HepG2 (cell line): Measurements from ENCODE around the gene ATP5MC2. TPM values are rescaled to one million over a fixed set of nuclear protein-coding genes. Genes with fewer than 3 reads are reported as not detected.

Experiments used
- ATAC-seq: fragments of 200-7000 bp; cut with Tn5 transposase; 3 replicates; pipeline ENCODE4 v1.9.1; 2020; ENCODE audit warnings: mild to moderate bottlenecking, moderate library complexity
- BruUV-seq: library from RNA; stranded (reverse); fragments of 400-500 nt; replicated peaks from 2 replicates; lab custom pipeline; 2021; lab: Mats Ljungman, UMichigan
- CTCF ChIA-PET: fragments of 300-600 bp; formaldehyde crosslinking; extraction: SDS; loops from one replicate; lab custom pipeline; 2021; ENCODE audit warnings: low total read pairs, inconsistent platforms, low intra/inter-chr PET ratio; lab: Yijun Ruan, JAX
- POLR2A ChIA-PET: fragments of 350-600 bp; sonication (Branson Sonifier 250); formaldehyde crosslinking; loops from one replicate; lab custom pipeline; 2020; ENCODE audit warnings: antibody characterized with exemption, inconsistent platforms; lab: Yijun Ruan, JAX
- DNase-seq: peaks from one replicate; pipeline ENCODE4 v3.0.0-alpha.2; 2015; ENCODE audit warnings: low spot score
- FAIRE-seq: peaks from 3 replicates; lab custom pipeline; 2011; peaks lifted over from hg19 to GRCh38; lab: Jason Lieb, UNC
- H2AFZ ChIP-seq: one replicate; pipeline ENCODE4 v1.6.1; 2011; ENCODE audit warnings: low read length, inconsistent platforms
- H3K27ac ChIP-seq: fragments of 300-600 bp; 3 replicates; pipeline ENCODE4 v1.8.0; 2011; ENCODE audit warnings: mixed run types, mild to moderate bottlenecking, mixed read lengths, low read length, inconsistent platforms; ENCODE audit not compliant: insufficient read depth; ENCODE audit errors: extremely low read length
- H3K27me3 ChIP-seq, 2 experiments: fragments of 200-600 bp in 1 of 2; 2 replicates in 1 of 2; 3 replicates in 1 of 2; pipeline versions ENCODE4 v1.6.0 to v1.8.0; 2011; ENCODE audit warnings: low read length in 2 of 2, mild to moderate bottlenecking in 2 of 2, moderate library complexity in 2 of 2, inconsistent platforms in 1 of 2; ENCODE audit not compliant: insufficient read depth in 2 of 2, control insufficient read depth in 1 of 2
- H3K36me3 ChIP-seq, 2 experiments: fragments of 200-600 bp in 1 of 2; replicated peaks in 1 of 2; 2 replicates in 1 of 2; 3 replicates in 1 of 2; pipeline versions ENCODE4 v1.5.1 to v1.8.0; 2011; ENCODE audit warnings: low read length in 2 of 2, inconsistent platforms in 1 of 2; ENCODE audit not compliant: insufficient read depth in 2 of 2, control insufficient read depth in 1 of 2
- H3K4me1 ChIP-seq: 2 replicates; pipeline ENCODE4 v1.5.1; 2012; ENCODE audit warnings: low read length, inconsistent platforms; ENCODE audit not compliant: insufficient read depth
- H3K4me2 ChIP-seq: 2 replicates; pipeline ENCODE4 v1.6.0; 2011; ENCODE audit warnings: low read depth, low read length, inconsistent platforms
- H3K4me3 ChIP-seq, 3 experiments: fragments of 200-600 bp in 1 of 3; sonication (generic), shearing (Covaris generic) in 1 of 3; replicated peaks in 1 of 3; 2 replicates each; pipeline ENCODE4 v1.5.1; 2011 to 2016; ENCODE audit warnings: low read length in 3 of 3, inconsistent platforms in 2 of 3, low read depth in 2 of 3, mild to moderate bottlenecking in 2 of 3, control low read depth in 1 of 3, mixed read lengths in 1 of 3; ENCODE audit not compliant: insufficient read depth in 1 of 3
- H3K79me2 ChIP-seq: one replicate; pipeline ENCODE4 v1.6.1; 2011; ENCODE audit warnings: low read length, inconsistent platforms; ENCODE audit not compliant: insufficient read depth
- H3K9ac ChIP-seq: 2 replicates; pipeline ENCODE4 v1.6.0; 2011; ENCODE audit warnings: mild to moderate bottlenecking, low read depth, low read length, inconsistent platforms; ENCODE audit not compliant: insufficient read depth
- H3K9me3 ChIP-seq: 2 replicates; pipeline ENCODE4 v1.5.1; 2012; ENCODE audit warnings: mild to moderate bottlenecking, low read length
- H4K20me1 ChIP-seq: 2 replicates; pipeline ENCODE4 v1.6.0; 2011; ENCODE audit warnings: inconsistent platforms, mild to moderate bottlenecking, low read length, moderate library complexity; ENCODE audit not compliant: insufficient read depth
- EP300 ChIP-seq, 3 experiments: sonication (generic) in 1 of 3; formaldehyde crosslinking in 1 of 3; IDR thresholded peaks; 2 replicates each; pipeline versions ENCODE4 v1.5.1 to v1.6.1; 2011 to 2020; ENCODE audit warnings: low read depth in 2 of 3, low read length in 2 of 3, borderline replicate concordance in 1 of 3, improper control_type of control experiment in 1 of 3, mild to moderate bottlenecking in 1 of 3, missing genetic modification reagents in 1 of 3, moderate library complexity in 1 of 3
- KLF16 ChIP-seq, 2 experiments: sonication (generic) in 1 of 2; formaldehyde crosslinking in 1 of 2; IDR thresholded peaks; 2 replicates each; pipeline versions ENCODE4 v1.6.1 to v1.8.0; 2016 to 2023; ENCODE audit warnings: missing genetic modification reagents in 2 of 2, missing compliant biosample characterization in 1 of 2
- NFE2L2 ChIP-seq: fragments of 150-350 bp; IDR thresholded peaks from 2 replicates; pipeline ENCODE4 v1.6.1; 2014; ENCODE audit warnings: low read length
- NFYB ChIP-seq: sonication (generic); formaldehyde crosslinking; IDR thresholded peaks from 2 replicates; pipeline ENCODE4 v1.4.0; 2020; ENCODE audit warnings: missing genetic modification reagents
- NFYC ChIP-seq: IDR thresholded peaks from 2 replicates; pipeline ENCODE4 v1.6.1; 2016; ENCODE audit warnings: missing genetic modification reagents, missing compliant biosample characterization
- NONO ChIP-seq, 2 experiments: fragments of 450-650 bp in 1 of 2; sonication (generic) in 1 of 2; formaldehyde crosslinking in 1 of 2; IDR thresholded peaks in 1 of 2; conservative IDR thresholded peaks in 1 of 2; 2 replicates each; pipeline versions ENCODE4 v1.6.1 to v1.8.0; 2017 to 2022; ENCODE audit warnings: mild to moderate bottlenecking in 1 of 2, missing genetic modification reagents in 1 of 2, moderate library complexity in 1 of 2
- NR2F1 ChIP-seq, 2 experiments: fragments of 450-650 bp in 1 of 2; formaldehyde crosslinking in 1 of 2; IDR thresholded peaks; 2 replicates each; pipeline versions ENCODE4 v1.5.0 to v1.6.1; 2016 to 2020; ENCODE audit warnings: mild to moderate bottlenecking in 1 of 2, missing compliant biosample characterization in 1 of 2, missing genetic modification reagents in 1 of 2, moderate library complexity in 1 of 2
- POGZ ChIP-seq: sonication (generic); formaldehyde crosslinking; IDR thresholded peaks from 2 replicates; pipeline ENCODE4 v1.4.0; 2020; ENCODE audit warnings: mild to moderate bottlenecking, missing genetic modification reagents
- RAD51 ChIP-seq: fragments of 450-650 bp; IDR thresholded peaks from 2 replicates; pipeline ENCODE4 v1.6.1; 2016; ENCODE audit warnings: borderline replicate concordance
- RFX5 ChIP-seq: IDR thresholded peaks from 2 replicates; pipeline ENCODE4 v1.6.1; 2011; ENCODE audit warnings: low read depth, low read length, improper control_type of control experiment
- RFXAP ChIP-seq: sonication (generic); formaldehyde crosslinking; IDR thresholded peaks from 2 replicates; pipeline ENCODE4 v1.4.0; 2020; ENCODE audit warnings: missing genetic modification reagents, borderline replicate concordance
- SKI ChIP-seq: fragments of 450-650 bp; IDR thresholded peaks from one replicate; pipeline ENCODE4 v1.6.1; 2018; ENCODE audit warnings: mild to moderate bottlenecking; ENCODE audit not compliant: partially characterized antibody
- WGBS: methylation state at CpG from one replicate; pipeline ENCODE4 v1.1.6; 2017; ENCODE audit warnings: low lambda C conversion rate; 5-methylcytosine and 5-hydroxymethylcytosine counted together
- in situ Hi-C: cut with HindIII; loops from 2 replicates; pipeline ENCODE4 v1.10.0; 2017; ENCODE audit warnings: low pct_unique_long_range_greater_than_20kb; ENCODE audit not compliant: extremely low pct_ligation_motif_present
- intact Hi-C: fragments of 100-400 bp; cut with micrococcal nuclease; formaldehyde crosslinking; loops from one replicate; pipeline ENCODE4 v1.10.0; 2022; ENCODE audit not compliant: unreplicated experiment
- polyA plus RNA-seq, 8 experiments: library from polyadenylated mRNA; depleted of rRNA in 3 of 8; stranded (reverse) in 7 of 8; unstranded in 1 of 8; fragments of >200 nt; fragmentation: Illumina TruSeq in 4 of 8; extraction: Trizol in 4 of 8; gene quantifications; 2 replicates each; pipeline versions ENCODE4 v1.2.1 to v1.2.3, GENCODE V29; 2011 to 2016; ENCODE audit warnings: low read depth in 4 of 8, missing spikeins in 1 of 8, mixed read lengths in 1 of 8; ENCODE audit not compliant: insufficient read depth in 1 of 8
- total RNA-seq, 5 experiments: library from RNA; depleted of rRNA; stranded (reverse); fragments of >200 nt; fragmentation: Illumina TruSeq; extraction: Trizol; gene quantifications; 2 replicates each; pipeline ENCODE4 v1.2.3, GENCODE V29; 2016; ENCODE audit warnings: low read depth in 1 of 5
- TF ChIP-seq, protein P1 (sequence below): sonication (generic); formaldehyde crosslinking; conservative IDR thresholded peaks from 2 replicates; pipeline ENCODE4 v1.8.0; 2022; ENCODE audit warnings: mild to moderate bottlenecking, moderate library complexity, missing genetic modification reagents
- TF ChIP-seq, protein P2 (sequence below): IDR thresholded peaks from 2 replicates; pipeline ENCODE4 v1.6.1; 2016; ENCODE audit warnings: control low read depth
- TF ChIP-seq, protein P3 (sequence below): sonication (generic); formaldehyde crosslinking; IDR thresholded peaks from 2 replicates; pipeline ENCODE4 v1.4.0; 2020; ENCODE audit warnings: missing genetic modification reagents, borderline replicate concordance

ATP5MC2 gene
- total and polyA plus RNA-seq, 2 of the 13 experiments (the other 11 are each of a cell fraction or from before 2014, with no cell fraction given) = 230 to 257 TPM

DNA sequence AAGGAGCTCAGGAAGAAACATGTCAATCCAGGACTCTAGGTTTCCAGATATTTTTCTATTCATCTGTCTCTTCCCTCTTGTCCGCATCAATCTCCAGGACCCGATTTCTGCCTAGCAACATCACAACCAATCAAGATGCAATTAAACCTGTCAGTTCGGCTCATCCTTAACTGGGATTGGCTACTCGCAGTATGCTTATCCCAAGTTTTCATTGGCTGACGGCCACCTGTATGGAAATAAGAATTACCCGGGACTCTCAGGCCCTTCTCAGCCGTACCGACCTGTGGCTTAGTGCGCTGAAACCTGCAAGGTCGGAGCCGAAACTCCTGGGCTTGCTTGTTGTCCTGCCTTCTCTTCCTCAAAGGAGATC is 20.4 kb upstream of the ATP5MC2 start:
- WGBS = 3% methylated on average over 11 of the region's 11 CpGs
- CTCF ChIA-PET = interaction anchor here (12.4 kb wide), 1 partner anchor 48 kb away, joined by 216 read pairs; no protein-coding TSS in a partner anchor
- intact Hi-C loops = no loop called here
- TF ChIP-seq, protein P1, sequence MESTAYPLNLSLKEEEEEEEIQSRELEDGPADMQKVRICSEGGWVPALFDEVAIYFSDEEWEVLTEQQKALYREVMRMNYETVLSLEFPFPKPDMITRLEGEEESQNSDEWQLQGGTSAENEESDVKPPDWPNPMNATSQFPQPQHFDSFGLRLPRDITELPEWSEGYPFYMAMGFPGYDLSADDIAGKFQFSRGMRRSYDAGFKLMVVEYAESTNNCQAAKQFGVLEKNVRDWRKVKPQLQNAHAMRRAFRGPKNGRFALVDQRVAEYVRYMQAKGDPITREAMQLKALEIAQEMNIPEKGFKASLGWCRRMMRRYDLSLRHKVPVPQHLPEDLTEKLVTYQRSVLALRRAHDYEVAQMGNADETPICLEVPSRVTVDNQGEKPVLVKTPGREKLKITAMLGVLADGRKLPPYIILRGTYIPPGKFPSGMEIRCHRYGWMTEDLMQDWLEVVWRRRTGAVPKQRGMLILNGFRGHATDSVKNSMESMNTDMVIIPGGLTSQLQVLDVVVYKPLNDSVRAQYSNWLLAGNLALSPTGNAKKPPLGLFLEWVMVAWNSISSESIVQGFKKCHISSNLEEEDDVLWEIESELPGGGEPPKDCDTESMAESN (CRISPR knock-in tag) = no peak
- TF ChIP-seq NONO (IDR thresholded peaks at IDR 0.05) (no peak), NONO (CRISPR knock-in tag; conservative IDR thresholded peaks at IDR 0.05) (no peak), NFYC (CRISPR knock-in tag) (peak; percentile 81), RFX5 (peak; percentile 99), KLF16 (CRISPR knock-in tag; IDR thresholded peaks at IDR 0.05) (no peak), RFXAP (CRISPR knock-in tag) (peak; percentile 99), NFYB (CRISPR knock-in tag) (peak; percentile 71), RAD51 (no peak), EP300 (IDR thresholded peaks at IDR 0.05; ENCODE audit: low read depth in 2 of 2, low read length in 2 of 2) (peak in 1 of 2 experiments; percentile 12; a peak in 1 of 4 replicates), EP300 (CRISPR knock-in tag; IDR thresholded peaks at IDR 0.05; ENCODE audit: borderline replicate concordance) (no peak), NFE2L2 (no peak), NR2F1 (CRISPR knock-in tag; IDR thresholded peaks at IDR 0.05) (no peak), POGZ (CRISPR knock-in tag) (no peak), SKI (no peak)
- TF ChIP-seq, protein P2, sequence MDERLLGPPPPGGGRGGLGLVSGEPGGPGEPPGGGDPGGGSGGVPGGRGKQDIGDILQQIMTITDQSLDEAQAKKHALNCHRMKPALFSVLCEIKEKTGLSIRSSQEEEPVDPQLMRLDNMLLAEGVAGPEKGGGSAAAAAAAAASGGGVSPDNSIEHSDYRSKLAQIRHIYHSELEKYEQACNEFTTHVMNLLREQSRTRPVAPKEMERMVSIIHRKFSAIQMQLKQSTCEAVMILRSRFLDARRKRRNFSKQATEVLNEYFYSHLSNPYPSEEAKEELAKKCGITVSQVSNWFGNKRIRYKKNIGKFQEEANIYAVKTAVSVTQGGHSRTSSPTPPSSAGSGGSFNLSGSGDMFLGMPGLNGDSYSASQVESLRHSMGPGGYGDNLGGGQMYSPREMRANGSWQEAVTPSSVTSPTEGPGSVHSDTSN (CRISPR knock-in tag) = peak; percentile 29; the same call in 1 of the 2 replicates
- TF ChIP-seq, protein P3, sequence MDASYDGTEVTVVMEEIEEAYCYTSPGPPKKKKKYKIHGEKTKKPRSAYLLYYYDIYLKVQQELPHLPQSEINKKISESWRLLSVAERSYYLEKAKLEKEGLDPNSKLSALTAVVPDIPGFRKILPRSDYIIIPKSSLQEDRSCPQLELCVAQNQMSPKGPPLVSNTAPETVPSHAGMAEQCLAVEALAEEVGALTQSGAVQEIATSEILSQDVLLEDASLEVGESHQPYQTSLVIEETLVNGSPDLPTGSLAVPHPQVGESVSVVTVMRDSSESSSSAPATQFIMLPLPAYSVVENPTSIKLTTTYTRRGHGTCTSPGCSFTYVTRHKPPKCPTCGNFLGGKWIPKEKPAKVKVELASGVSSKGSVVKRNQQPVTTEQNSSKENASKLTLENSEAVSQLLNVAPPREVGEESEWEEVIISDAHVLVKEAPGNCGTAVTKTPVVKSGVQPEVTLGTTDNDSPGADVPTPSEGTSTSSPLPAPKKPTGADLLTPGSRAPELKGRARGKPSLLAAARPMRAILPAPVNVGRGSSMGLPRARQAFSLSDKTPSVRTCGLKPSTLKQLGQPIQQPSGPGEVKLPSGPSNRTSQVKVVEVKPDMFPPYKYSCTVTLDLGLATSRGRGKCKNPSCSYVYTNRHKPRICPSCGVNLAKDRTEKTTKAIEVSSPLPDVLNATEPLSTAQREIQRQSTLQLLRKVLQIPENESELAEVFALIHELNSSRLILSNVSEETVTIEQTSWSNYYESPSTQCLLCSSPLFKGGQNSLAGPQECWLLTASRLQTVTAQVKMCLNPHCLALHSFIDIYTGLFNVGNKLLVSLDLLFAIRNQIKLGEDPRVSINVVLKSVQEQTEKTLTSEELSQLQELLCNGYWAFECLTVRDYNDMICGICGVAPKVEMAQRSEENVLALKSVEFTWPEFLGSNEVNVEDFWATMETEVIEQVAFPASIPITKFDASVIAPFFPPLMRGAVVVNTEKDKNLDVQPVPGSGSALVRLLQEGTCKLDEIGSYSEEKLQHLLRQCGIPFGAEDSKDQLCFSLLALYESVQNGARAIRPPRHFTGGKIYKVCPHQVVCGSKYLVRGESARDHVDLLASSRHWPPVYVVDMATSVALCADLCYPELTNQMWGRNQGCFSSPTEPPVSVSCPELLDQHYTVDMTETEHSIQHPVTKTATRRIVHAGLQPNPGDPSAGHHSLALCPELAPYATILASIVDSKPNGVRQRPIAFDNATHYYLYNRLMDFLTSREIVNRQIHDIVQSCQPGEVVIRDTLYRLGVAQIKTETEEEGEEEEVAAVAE (CRISPR knock-in tag) = 0 out of 2 replicates have a peak, but pooled peaks have one; percentile 35

More for the DNA sequence above, 20.4 kb upstream of the ATP5MC2 start:
- BruUV-seq = no TSS peak
- Histone ChIP-seq H3K4me1 (peaks cover 8% of the 10 kb centered on the region; the same call in 1 of the 2 replicates), H4K20me1 (no peaks in the 10 kb centered on the region), H3K79me2 (no peaks in the 10 kb centered on the region), H3K36me3 (no peaks in the 10 kb centered on the region), H3K27ac (no peak overlapping the region), H3K9ac (no peak overlapping the region), H3K4me3 (peak overlapping the region in 1 of 3 experiments; percentile 45; a peak in 2 of 6 replicates), H3K9me3 (no peaks in the 10 kb centered on the region), H2AFZ (no peak overlapping the region), H3K4me2 (peak overlapping the region; percentile 60), H3K27me3 (peaks cover 10 to 60% of the 10 kb centered on the region in 2 experiments)
- ATAC-seq = peak; percentile 96
- FAIRE-seq = peak; percentile 85
- peak; percentile 82 for DNase-seq
- in situ Hi-C loops = no loop called here
- POLR2A ChIA-PET = no interaction called here
